Breast epithelium (tissue), 3 donors: ENCODE data around the gene ANKS1B.

Source experiments
- POLR2A ChIP-seq: fragments of 450-650 bp; IDR thresholded peaks from one replicate; pipeline ENCODE4 v1.6.1; 2016; ENCODE audit warnings: antibody characterized with exemption, mild to moderate bottlenecking, moderate library complexity
- TF ChIP-seq, protein P1 (sequence below), 3 donors: fragments of 450-650 bp; IDR thresholded peaks; one replicate each; pipeline ENCODE4 v1.5.1; 2016 to 2017; ENCODE audit warnings: antibody characterized with exemption in 3 of 3, mild to moderate bottlenecking in 3 of 3, moderate library complexity in 3 of 3

DNA sequence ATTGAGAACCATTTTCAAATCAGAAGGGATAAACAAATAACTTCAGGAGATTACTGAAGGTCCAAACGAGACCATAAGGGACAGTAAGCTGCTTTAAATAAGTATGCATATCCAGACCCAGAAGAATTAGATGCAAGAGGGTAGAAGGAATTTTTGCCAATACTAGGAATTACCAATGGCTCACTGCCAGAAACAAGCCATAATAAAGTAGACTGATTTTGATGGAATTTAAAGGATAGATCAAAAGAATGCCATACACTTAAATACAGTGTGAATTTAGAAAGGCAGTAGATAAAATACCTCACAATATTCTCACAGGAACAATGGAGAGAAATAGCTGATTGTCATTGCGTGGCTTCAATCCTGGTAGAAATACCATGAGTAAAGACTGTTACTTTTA is 5.3 kb downstream of the ANKS1B start:
- no peak for TF ChIP-seq POLR2A
- TF ChIP-seq, protein P1, sequence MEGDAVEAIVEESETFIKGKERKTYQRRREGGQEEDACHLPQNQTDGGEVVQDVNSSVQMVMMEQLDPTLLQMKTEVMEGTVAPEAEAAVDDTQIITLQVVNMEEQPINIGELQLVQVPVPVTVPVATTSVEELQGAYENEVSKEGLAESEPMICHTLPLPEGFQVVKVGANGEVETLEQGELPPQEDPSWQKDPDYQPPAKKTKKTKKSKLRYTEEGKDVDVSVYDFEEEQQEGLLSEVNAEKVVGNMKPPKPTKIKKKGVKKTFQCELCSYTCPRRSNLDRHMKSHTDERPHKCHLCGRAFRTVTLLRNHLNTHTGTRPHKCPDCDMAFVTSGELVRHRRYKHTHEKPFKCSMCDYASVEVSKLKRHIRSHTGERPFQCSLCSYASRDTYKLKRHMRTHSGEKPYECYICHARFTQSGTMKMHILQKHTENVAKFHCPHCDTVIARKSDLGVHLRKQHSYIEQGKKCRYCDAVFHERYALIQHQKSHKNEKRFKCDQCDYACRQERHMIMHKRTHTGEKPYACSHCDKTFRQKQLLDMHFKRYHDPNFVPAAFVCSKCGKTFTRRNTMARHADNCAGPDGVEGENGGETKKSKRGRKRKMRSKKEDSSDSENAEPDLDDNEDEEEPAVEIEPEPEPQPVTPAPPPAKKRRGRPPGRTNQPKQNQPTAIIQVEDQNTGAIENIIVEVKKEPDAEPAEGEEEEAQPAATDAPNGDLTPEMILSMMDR (IDR thresholded peaks at IDR 0.05) = no peak
